Common myeloid progenitor, CD34-positive (primary cell): ENCODE data around the gene TCEANC.

Source experiments
- CTCF ChIA-PET: fragments of 350-600 bp; sonication (Branson Sonifier 250); formaldehyde crosslinking; loops from one replicate; lab custom pipeline; 2021; ENCODE audit warnings: antibody characterized with exemption; lab: Charles Lee
- POLR2A ChIA-PET: fragments of 350-600 bp; sonication (Branson Sonifier 250); formaldehyde crosslinking; loops from one replicate; lab custom pipeline; 2021; ENCODE audit warnings: antibody characterized with exemption; lab: Charles Lee
- DNase-seq, 3 donors: peaks; one replicate each; pipeline versions ENCODE4 v3.0.0 to v3.0.0-alpha.2; 2013
- H3K27ac ChIP-seq, 2 experiments: 1 replicate in 1 of 2; 2 replicates in 1 of 2; pipeline ENCODE4 v1.7.0; 2013; ENCODE audit warnings: inconsistent platforms in 2 of 2, low read length in 2 of 2, mild to moderate bottlenecking in 2 of 2, low read depth in 1 of 2, moderate library complexity in 1 of 2; ENCODE audit not compliant: severe bottlenecking in 2 of 2, insufficient read depth in 1 of 2, poor library complexity in 1 of 2
- H3K27me3 ChIP-seq, 5 experiments: replicated peaks in 2 of 5; 1 replicate in 3 of 5; 2 replicates in 2 of 5; pipeline versions ENCODE4 v1.6.1 to v1.7.0; 2013; ENCODE audit warnings: low read length in 4 of 5, mild to moderate bottlenecking in 2 of 5, moderate library complexity in 2 of 5, inconsistent platforms in 1 of 5; ENCODE audit not compliant: insufficient read depth in 5 of 5, control insufficient read depth in 4 of 5
- H3K36me3 ChIP-seq, 4 experiments: 1 replicate in 2 of 4; 2 replicates in 2 of 4; pipeline versions ENCODE4 v1.6.1 to v1.7.0; 2013; ENCODE audit warnings: low read length in 3 of 4, control low read depth in 1 of 4, mild to moderate bottlenecking in 1 of 4; ENCODE audit not compliant: control insufficient read depth in 4 of 4, insufficient read depth in 4 of 4
- H3K4me1 ChIP-seq, 4 experiments: 1 replicate in 3 of 4; 2 replicates in 1 of 4; pipeline versions ENCODE4 v1.6.1 to v1.7.1; 2013; ENCODE audit warnings: low read length in 3 of 4, mild to moderate bottlenecking in 3 of 4, control low read depth in 1 of 4, inconsistent platforms in 1 of 4, moderate library complexity in 1 of 4; ENCODE audit not compliant: control insufficient read depth in 4 of 4, insufficient read depth in 4 of 4; ENCODE audit errors: control extremely low read depth in 1 of 4
- H3K4me3 ChIP-seq, 7 experiments: 1 replicate in 4 of 7; 2 replicates in 3 of 7; pipeline versions ENCODE4 v1.5.1 to v1.7.0; 2013; ENCODE audit warnings: mild to moderate bottlenecking in 7 of 7, low read length in 6 of 7, moderate library complexity in 6 of 7, inconsistent platforms in 2 of 7, low read depth in 2 of 7, control low read depth in 1 of 7; ENCODE audit not compliant: insufficient read depth in 4 of 7, control insufficient read depth in 1 of 7; ENCODE audit errors: extremely low read depth in 1 of 7
- H3K9me3 ChIP-seq, 5 experiments: 1 replicate in 4 of 5; 2 replicates in 1 of 5; pipeline versions ENCODE4 v1.6.1 to v1.7.1; 2013; ENCODE audit warnings: low read length in 4 of 5, mild to moderate bottlenecking in 2 of 5, inconsistent platforms in 1 of 5, low read depth in 1 of 5, moderate library complexity in 1 of 5; ENCODE audit not compliant: control insufficient read depth in 4 of 5, insufficient read depth in 2 of 5; ENCODE audit errors: control extremely low read depth in 1 of 5
- WGBS: methylation state at CpG from one replicate; pipeline ENCODE4 v1.1.5; 2013; ENCODE audit not compliant: insufficient coverage; 5-methylcytosine and 5-hydroxymethylcytosine counted together

Gene TCEANC

DNA sequence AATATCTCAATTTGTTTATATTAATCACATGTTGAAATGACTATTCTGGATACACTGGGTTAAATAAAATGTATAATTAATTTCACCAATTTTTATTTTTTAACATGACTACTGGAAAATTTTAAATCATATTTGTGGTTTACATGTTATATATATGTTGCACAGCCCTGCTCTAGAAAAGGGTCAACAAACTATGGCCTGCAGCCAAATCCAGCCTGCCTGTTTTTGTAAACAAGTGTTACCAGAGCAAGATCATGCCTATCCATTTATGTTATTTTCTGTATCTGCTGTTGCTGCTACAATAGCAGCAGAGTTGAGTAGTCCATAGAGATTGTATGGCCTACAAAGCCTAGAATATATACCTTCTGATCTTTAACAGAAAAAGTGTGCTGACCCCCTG, 1.2 kb downstream of the TCEANC start:
- ChIA-PET POLR2A (no interaction called here), CTCF (interaction anchor here (1.5 kb wide), 1 partner anchor 8 kb away, joined by 3 read pairs; no protein-coding TSS in a partner anchor)
- Histone ChIP-seq H3K9me3 (no peaks in the 10 kb centered on the region), H3K27me3 (no peaks in the 10 kb centered on the region), H3K4me1 (peaks cover 6 to 18% (median 12%) of the 10 kb centered on the region in 4 experiments), H3K27ac (peak overlapping the region in 1 of 2 experiments; percentile 87), H3K36me3 (peaks cover 0 to 5% (median 2%) of the 10 kb centered on the region in 4 experiments), H3K4me3 (peak overlapping the region in 4 of 7 experiments; percentile 73 to 88 (median 76))
- DNase-seq: no peak

DNA sequence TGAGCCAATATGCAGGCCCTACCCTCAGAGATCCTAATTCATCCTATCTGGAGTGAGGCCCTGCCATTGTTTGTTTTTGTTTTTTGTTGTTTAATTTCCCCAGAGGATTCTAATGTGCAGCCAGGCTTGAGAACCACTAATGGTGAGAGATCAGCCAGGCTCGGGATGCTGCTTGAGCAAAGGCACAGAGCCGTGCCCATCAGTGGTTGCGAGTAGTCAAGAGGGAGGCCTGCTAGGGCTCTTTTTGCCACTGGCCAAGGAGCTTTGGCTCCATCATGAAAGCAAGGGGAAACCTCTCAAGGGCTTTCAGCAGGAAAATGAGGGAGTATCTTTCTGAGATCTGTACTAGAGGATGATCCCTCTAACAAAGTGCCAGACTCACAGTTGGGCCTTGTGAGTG, 2.7 kb downstream of the TCEANC start:
- Histone ChIP-seq H3K4me1 (peaks cover 8 to 19% (median 12%) of the 10 kb centered on the region in 4 experiments), H3K27me3 (no peaks in the 10 kb centered on the region), H3K4me3 (no peak overlapping the region), H3K9me3 (no peaks in the 10 kb centered on the region), H3K36me3 (peaks cover 0 to 7% (median 2%) of the 10 kb centered on the region in 4 experiments), H3K27ac (no peak overlapping the region)
- CTCF ChIA-PET: interaction anchor here (1.0 to 1.9 kb wide), 4 partner anchors 9 to 145 kb away, joined by 3 to 8 read pairs (median 3); no protein-coding TSS in a partner anchor
- POLR2A ChIA-PET: no interaction called here
- 97% methylated on average over 3 of the region's 3 CpGs for WGBS
- DNase-seq: no peak

DNA sequence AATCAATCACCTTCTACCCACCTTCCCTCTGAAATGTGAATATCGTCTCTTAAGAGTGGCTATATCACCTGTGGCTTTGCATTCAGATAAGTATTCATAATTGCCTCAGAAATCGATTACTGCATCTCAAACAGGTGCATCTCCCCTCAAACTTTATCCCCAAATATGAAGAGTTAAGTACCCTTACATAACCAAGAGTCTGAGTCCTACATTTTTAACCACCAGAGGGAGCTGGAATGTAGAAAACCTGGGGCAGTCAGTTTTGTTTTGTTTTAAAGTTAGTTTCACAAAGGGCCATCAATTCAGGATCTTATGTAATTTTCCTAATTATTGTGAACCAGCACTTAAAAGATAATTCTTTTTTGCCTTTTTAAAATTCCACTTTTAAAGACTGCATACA, 5.7 kb downstream of the TCEANC start:
- DNase-seq: peak; percentile 63 to 78 (median 70)
- Histone ChIP-seq H3K4me3 (peak overlapping the region in 1 of 7 experiments; percentile 23), H3K36me3 (peaks cover 0 to 9% (median 7%) of the 10 kb centered on the region in 4 experiments), H3K9me3 (no peaks in the 10 kb centered on the region), H3K27ac (no peak overlapping the region), H3K4me1 (peaks cover 0 to 13% (median 4%) of the 10 kb centered on the region in 4 experiments), H3K27me3 (peaks cover 0 to under 1% (median 0%) of the 10 kb centered on the region in 5 experiments)
- WGBS: no CpG with 5 or more reads among the region's 2 CpGs
- CTCF ChIA-PET: interaction anchor here (0.6 to 1.6 kb wide), 5 partner anchors 11 to 383 kb away, joined by 3 to 6 read pairs (median 3); no protein-coding TSS in a partner anchor
- POLR2A ChIA-PET: no interaction called here

DNA sequence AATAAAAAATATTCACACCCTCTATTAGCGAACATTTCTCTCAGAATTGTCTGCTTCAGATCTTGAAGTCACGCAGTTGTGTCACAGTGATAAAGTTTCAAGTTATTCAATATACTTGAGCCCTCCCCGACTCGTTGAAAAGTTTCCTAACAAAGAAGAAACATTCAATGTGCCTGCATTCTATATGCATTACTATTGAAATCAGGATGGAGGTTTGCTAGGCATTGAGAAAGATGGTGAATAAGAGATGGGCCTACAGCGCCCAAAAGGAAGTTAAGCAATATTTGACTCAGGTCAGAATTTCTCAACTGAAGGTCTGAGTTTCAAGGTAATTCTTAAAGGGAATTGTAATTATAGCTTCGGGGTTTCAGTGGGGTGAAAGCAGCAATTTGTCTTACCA, 6.1 kb downstream of the TCEANC start:
- Histone ChIP-seq H3K4me3 (peak overlapping the region in 1 of 7 experiments; percentile 23), H3K4me1 (peaks cover 0 to 10% (median 2%) of the 10 kb centered on the region in 4 experiments), H3K9me3 (no peaks in the 10 kb centered on the region), H3K36me3 (peaks cover 0 to 12% (median 8%) of the 10 kb centered on the region in 4 experiments), H3K27ac (no peak overlapping the region), H3K27me3 (peaks cover 0 to 2% (median 0%) of the 10 kb centered on the region in 5 experiments)
- ChIA-PET POLR2A (no interaction called here), CTCF (interaction anchor here (0.6 to 1.6 kb wide), 5 partner anchors 10 to 383 kb away, joined by 3 to 6 read pairs (median 3); no protein-coding TSS in a partner anchor)
- DNase-seq: peak in 2 of 3 donors; percentile 24 to 32
- 34% methylated on average over 3 of the region's 6 CpGs for WGBS

DNA sequence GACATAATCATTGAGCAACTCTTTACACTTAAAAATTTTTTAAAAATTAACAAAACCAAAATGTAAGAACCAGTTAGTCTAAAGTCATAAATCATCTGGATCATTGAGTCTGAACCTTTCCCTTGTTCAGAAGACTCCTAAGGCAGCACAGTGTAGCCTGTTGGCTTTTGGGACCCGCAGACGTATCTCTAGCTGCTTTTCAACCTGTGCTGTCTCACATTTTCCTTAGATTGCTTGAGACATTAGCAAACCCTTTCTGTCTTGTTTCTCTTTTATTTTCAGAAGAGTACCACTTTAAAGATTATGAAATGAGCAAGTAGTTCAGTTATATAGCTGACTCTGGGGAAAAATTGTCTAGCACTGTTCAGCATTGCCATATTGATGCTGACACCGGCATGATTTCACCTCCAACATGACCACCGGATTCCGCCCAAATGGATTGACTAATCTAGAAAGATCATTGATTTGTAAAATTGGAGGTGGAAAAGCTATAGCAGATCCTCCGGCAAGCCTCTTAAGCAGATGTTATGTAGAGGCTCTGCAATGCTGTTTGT, 8.9 kb downstream of the TCEANC start:
- POLR2A ChIA-PET: no interaction called here
- Histone ChIP-seq H3K9me3 (no peaks in the 10 kb centered on the region), H3K4me3 (no peak overlapping the region), H3K36me3 (peaks cover 0 to 8% (median 6%) of the 10 kb centered on the region in 4 experiments), H3K27me3 (peaks cover 0 to 5% (median 0%) of the 10 kb centered on the region in 5 experiments), H3K4me1 (peaks cover 0 to 6% (median 1%) of the 10 kb centered on the region in 4 experiments), H3K27ac (no peak overlapping the region)
- WGBS: 96% methylated on average over 6 of the region's 6 CpGs
- DNase-seq: no peak
- CTCF ChIA-PET: no interaction called here

DNA sequence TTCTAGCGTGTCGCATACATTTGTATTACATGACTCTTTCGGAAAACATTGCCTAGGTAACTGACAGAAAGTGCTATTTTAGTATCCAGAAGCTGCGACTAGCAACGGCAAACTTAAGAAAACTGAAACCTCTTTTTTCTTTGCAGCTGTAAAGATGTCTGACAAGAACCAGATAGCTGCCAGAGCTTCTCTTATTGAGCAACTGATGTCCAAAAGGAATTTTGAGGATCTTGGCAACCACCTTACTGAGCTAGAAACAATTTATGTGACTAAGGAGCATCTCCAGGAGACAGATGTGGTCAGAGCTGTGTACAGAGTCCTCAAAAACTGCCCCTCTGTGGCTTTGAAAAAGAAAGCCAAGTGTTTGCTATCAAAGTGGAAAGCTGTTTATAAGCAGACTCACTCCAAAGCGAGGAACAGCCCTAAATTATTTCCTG, 9.4 kb downstream of the TCEANC start:
- WGBS: 83% methylated on average over 6 of the region's 6 CpGs
- Histone ChIP-seq H3K27ac (no peak overlapping the region), H3K27me3 (peaks cover 0 to 6% (median 0%) of the 10 kb centered on the region in 5 experiments), H3K9me3 (no peaks in the 10 kb centered on the region), H3K4me3 (no peak overlapping the region), H3K36me3 (peaks cover 0 to 8% (median 6%) of the 10 kb centered on the region in 4 experiments), H3K4me1 (peaks cover 0 to 10% (median 3%) of the 10 kb centered on the region in 4 experiments)
- POLR2A ChIA-PET: interaction anchor here (0.6 kb wide), 1 partner anchor 72 kb away, joined by 3 read pairs; the partner anchor contains the start of genes OFD1 and TRAPPC2
- CTCF ChIA-PET: no interaction called here
- no peak for DNase-seq

DNA sequence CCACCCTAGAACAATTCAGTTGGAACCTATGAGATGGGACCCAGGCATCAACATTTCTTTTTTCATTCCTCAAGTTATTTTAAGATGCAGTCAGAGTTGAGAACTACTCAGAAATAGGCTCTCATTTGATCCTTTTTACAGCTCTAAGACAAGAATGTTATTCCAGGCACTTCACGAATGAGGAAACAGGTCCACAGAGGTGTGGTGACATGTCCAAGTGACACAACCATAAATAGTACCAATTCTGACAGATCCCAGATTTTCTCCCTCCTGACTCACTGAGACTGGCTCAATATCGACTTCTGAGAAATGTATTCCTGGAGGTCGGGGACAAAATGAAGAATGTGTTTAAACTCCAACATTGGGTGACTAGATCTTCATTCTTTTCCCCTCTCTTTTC, 11.1 kb downstream of the TCEANC start:
- Histone ChIP-seq H3K36me3 (peaks cover 0 to 8% (median 6%) of the 10 kb centered on the region in 4 experiments), H3K9me3 (no peaks in the 10 kb centered on the region), H3K27me3 (peaks cover 0 to 11% (median 0%) of the 10 kb centered on the region in 5 experiments), H3K27ac (no peak overlapping the region), H3K4me1 (peaks cover 0 to 11% (median 3%) of the 10 kb centered on the region in 4 experiments), H3K4me3 (no peak overlapping the region)
- no peak for DNase-seq
- ChIA-PET POLR2A (no interaction called here), CTCF (no interaction called here)
- 77% methylated on average over 2 of the region's 3 CpGs for WGBS
